Activated CD4-positive, alpha-beta T cell treated with anti-CD3 and anti-CD28 coated beads, Interleukin-10, Interleukin-2, amounts not matched to agents 100 ng/mL and 50 ng/mL, durations not matched to agents 16 hours and 8 hours (primary cell): ENCODE measurements around the gene CNIH3.
A peak's percentile ranks its signal among the peaks of the same experiment; 100 is the strongest.
"Not testable (repeated sequence)": the region's sequence is repeated elsewhere in the genome, so short reads cannot be mapped to it uniquely, and the experiment has no call there.

Experiments
- DNase-seq: peaks from one replicate; pipeline ENCODE4 v3.0.0-alpha.2; 2020

CNIH3 gene

DNA sequence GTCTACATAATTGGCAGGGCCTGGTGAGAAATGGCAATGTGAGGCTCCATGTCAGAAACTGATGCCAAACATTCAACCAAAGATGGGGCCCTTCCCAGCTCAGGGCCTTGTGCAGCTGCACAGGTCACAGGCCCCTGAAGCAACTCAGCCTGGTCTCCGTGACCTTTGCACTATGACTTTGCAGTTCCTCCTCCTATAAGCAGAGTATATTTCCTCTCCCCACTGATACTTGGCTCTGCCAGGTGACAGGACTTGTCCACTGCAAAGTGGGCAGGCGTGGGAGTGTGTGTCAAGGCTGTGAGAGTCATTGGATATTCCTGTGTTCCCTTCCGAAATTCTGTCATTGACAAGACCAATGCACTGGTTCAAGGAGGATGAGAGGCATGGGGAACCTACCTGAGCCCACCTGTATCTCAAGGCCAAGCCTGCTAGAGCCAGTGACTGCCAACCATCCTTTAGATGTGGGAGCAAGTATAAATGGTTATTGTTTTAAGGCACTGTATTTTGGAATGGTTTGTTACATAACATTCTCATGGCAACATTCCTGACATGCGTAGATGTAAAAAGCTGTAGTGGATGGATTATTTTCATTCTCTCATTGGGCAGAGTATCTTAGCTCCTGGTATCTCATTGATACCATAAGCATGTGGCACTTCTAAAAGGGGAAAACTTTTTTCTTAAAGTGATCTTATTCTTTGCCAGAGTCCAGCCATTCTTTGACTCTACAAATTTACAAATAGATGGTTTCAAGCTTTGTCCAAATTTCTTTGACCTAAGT is 75.2 kb downstream of the CNIH3 start:
- DNase-seq, result no peak

DNA sequence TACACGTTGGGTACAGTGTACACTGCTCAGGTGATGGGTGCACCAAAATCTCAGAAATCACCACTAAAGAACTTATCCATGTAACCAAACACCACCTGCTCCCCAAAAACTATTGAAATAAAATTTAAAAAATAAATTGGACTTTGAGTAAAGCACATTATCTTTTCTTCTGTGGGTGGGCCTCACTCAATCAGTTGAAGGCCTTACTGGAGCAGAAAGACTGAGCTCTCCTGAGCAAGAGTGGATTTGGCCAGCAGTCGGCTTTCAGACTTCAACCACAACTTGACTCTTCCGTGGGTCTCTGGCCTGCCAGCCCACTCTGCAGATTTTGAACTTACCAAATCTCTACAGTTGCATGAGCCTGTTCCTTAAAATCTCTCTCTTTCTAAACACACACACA is 78.9 kb downstream of the CNIH3 start:
- DNase-seq, result no peak

- no peak for DNase-seq
These were observed 79.9 kb downstream of the CNIH3 start for GRCh38 chr1:224696021-224696420.

GRCh38 chr1:224696891-224697765 is 81.0 kb downstream of the CNIH3 start:
- DNase-seq, result no peak

DNA sequence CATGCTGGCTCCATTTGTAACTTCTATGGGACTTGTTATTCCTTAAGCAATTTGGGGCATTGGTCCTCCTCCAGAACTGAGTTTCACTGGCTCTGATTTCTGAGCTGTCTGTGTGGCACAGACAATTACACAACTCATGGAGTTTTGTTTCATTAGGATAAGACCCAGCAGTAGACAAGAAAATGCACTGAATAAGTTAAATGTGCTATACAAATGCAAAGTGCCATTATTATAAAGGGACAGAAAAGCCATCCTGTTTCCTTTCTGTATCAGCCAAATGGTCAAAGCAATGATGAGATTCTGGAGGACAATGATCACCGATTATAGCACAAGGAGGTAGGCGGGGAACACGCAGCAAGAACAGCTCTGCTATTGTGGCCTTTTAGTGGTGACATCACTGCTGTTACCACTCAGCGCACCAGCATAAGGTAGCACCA is 81.9 kb downstream of the CNIH3 start:
- DNase-seq, result no peak

GRCh38 chr1:224700918-224701531 is 84.9 kb downstream of the CNIH3 start:
- DNase-seq, result peak; percentile 8

- no peak for DNase-seq
These were observed 87.6 kb downstream of the CNIH3 start for GRCh38 chr1:224703702-224704101.

- DNase-seq, result no peak
These were observed 88.1 kb downstream of the CNIH3 start for GRCh38 chr1:224704107-224704735.

DNA sequence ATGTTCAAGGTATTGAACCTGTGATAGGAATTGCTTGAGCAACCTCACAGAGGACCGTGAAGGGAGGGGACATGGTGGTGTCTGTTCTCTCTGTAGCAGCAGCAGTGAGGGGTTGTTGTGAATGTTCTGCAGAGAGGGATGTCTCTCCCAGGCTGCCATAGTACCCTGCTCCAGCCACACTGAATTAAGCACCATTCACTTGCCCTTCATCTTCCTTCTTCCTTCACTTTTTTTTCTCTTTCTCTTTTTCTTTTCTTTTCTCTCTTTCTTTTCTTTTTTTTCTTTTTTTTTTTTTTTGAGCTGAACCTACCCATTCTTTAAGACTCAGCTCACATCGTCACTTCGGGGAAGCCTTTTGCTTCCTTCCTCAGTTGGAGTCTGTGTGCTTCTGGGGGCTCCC is 89.5 kb downstream of the CNIH3 start:
- no peak for DNase-seq

DNA sequence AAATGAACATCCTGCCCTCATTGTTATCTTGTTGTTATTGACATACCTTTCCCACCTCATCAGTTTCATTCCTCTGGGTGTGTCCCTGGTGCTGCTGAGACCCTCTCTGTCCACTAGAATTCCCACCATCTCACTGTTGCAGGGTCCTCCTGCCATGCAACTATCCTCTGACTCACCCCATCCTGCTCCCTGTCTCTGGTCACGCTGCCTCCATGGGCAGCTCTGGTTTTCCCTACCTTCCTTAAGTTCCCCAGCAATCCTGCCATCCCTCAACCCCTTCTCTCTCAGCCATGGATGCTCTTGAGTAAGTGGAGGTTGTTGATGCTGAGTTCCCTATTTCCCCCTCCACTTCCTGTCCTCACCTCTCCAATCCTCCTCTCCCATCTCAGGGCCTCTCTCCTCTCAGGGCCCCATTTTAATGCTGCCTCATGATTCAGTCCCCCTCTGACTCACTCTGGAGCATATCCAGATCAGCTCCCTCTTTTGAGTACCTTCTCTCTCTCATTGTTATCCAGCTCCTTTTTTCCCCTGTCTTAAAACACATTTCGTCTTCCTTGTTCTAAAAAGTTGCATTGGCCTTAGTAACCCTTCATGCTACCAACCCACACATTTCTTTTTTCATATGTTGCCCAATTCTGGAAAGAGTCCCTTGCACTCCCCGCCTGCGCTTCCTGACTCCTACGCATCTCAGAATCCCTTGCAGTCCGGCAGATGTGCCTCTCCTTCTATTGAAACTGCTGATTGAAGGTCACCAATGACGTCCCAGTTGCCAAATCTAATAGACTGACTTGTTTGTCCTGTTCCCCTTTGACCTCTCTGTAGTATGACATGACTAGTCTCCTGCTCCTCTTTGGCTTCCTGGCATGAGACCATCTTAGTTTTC is 92.0 kb downstream of the CNIH3 start:
- no peak for DNase-seq

DNA sequence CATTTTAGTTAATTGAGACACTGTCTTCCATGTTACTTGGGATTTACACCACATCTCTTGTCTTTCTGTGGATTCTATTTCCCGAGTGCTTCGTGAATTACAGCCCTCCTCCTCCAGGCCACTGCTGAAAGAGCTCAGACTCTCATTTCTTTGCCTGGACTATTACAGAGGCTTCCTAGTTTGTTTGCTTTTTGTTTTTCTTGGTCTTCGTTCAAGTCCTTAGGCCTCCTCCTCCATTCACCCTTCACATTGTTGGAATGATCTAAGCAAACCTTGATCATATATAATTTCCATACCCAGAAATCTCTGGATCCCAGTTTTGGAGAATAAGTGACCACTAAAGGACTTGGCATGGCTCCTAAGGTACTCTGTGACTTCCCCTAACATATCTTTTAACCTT is 94.1 kb downstream of the CNIH3 start:
- no peak for DNase-seq

- DNase-seq, result not testable (repeated sequence)
These were observed 95.2 kb downstream of the CNIH3 start for GRCh38 chr1:224711231-224711756.

DNA sequence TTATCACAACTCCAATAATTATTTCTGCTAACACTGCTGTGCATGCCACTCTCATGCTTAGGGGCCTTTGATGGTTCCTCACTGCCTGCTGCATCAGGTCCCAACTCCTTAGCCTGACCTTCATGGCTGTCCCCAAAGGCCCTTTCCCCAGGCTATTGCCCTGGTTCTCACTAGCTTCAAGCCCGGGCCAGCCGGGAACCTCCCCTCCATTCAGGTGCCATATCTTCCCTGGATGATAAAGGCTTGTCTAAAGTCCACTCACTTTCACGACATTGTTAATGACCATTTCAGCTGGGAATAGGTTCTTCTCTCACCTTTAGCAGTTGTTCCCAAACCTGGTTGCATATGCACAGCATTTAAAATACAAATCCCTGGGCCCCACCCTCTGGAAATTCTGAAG is 95.8 kb downstream of the CNIH3 start:
- DNase-seq, result no peak

DNA sequence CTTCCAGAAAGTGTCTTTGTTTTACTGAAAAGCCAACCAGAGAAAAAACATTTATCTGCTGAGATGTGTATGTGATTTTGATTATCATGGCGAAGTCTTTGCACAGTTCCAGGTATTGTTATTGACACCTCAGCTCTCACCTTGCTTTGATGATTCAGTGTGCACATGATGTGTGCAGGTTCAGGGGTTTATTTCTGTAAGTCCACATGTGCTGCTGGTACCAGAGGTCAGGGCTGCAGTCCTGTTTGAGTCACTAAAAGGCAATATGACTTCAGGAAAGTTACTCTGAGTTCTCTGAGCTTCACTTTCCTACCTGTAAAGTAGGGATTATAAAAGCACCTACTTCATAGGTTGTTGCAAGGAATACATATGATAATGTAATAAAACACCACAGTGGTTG is 97.1 kb downstream of the CNIH3 start:
- DNase-seq, result no peak

- no peak for DNase-seq
These were observed 98.4 kb downstream of the CNIH3 start for GRCh38 chr1:224714553-224714952.

DNA sequence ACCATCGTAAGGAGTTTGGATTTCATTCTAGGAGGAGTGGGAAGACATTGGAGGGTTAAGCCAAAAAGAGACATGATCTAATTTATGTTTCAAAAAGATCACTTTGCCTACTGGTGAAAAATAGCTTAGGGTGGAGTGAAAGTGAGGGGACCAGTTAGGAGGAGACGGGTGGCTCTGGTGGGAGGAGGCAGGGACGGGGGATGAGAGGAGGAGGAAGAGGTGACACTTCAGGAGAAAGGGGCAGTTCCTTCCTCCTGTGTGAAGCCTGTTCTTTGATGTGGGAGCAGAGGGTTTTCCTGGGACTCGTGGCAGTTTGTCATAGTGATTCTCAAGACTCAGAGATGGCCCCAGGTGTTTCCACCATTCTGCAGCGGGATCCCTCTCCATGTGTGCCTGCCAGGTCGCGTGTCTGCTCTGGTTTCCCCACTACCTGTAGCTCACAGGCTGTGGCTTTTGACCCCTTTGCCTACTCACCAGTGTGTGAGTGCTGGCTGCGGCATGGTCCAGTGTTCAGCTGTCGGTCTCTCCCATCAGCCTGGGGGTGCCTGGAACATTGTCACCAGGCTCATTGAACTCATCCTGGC is 102.4 kb downstream of the CNIH3 start:
- no peak for DNase-seq

DNA sequence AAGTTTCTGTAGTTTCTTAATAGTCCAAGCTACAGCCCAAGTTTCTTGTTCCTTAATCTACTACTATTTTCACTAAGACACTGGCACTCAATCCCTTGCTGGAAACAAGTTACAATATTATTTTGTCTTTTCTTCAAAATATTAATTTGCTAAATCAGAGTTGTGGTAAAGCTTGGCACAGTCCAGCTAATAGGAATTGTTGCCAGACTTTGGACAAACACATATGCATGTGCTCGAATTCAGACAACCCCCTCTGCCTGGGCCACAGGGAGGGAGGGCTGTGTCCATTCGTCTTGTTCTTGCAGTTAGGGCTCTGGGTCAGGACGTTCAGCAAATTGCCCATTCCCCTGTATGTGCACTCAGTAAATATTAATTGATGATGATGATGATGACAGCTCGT is 103.6 kb downstream of the CNIH3 start:
- DNase-seq, result no peak

DNA sequence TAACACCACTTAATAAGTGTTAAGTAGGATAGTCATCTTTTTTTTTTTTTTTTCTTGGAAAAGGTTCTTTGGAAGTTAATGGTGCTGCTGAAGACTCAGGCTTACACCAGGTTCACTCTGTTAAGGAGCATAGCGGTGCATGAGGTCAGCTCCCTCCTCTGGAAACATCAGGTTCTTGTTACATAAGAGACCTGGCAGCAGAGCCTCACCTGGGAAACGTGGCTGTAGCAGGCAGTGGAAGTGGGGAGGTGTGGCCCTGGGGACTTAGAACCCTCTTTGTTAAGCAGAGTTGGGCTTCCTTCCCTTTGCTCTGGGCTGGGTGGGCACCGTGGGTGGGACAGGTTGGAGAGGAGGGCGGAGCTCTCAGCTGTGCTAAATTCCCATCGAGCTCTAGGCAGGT is 104.1 kb downstream of the CNIH3 start:
- no peak for DNase-seq

GRCh38 chr1:224721000-224721399 is 104.9 kb downstream of the CNIH3 start:
- no peak for DNase-seq

DNA sequence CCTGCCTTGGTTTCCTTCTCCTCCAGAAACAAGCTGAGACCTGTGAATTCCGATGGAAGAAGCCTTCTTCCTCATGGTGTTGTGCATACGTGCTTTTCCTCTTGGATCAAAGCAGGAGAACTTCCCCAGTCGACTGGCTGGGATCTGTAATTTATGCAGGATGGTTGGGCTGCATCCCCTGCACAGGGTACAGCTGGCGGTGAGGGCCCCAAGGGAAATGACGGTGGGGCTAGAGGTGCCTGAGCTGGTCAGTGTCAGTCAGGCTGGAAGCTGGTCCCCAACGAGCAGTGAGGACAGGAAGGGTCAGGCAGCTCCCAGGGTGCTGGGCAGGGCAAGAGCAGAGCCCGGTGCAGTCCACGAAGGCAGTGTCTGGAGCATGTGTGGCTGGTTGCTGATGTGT is 106.7 kb downstream of the CNIH3 start:
- DNase-seq, result no peak

GRCh38 chr1:224724566-224724965 is 108.4 kb downstream of the CNIH3 start:
- no peak for DNase-seq
